Measurements from ENCODE around the gene CABLES1.
"Not testable (repeated sequence)": the region's sequence is repeated elsewhere in the genome, so short reads cannot be mapped to it uniquely, and the experiment has no call there.

The CABLES1 gene

DNA sequence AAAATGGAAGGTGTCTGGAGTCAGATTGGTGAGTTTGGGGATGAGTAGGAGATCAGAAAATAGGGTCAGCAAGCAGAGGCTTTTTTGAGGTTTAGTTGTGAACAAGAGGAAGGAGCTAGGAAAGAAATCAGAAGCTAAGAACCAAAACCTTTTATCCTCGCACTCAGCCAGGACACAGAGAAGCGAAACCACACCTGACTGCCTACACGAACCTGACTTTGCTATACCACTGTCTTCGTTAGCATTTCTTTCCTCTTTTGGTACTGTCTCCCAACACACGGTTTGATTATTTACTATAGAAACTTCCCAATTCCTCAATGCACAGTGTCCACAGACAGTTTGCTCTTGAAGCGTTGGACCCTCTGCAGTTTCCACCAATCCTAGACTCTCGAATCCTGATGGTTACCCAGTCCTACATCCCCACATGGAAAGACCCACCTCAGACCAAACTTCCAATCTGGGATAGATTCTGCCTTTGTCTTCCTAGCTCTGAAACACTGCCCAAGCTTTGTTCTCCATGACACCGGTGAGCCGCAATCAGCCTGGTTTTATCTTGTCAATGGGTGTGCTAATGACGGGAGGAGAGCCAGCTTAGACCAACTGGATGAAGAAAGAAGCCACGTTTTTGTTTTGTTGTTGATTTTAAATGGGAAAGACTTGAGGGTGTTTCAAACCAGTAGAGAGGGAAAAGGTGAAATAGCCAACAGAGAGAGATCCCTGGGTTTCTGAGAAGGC lies 137.4 kb downstream of the CABLES1 start:
- no peak for DNase-seq

DNA sequence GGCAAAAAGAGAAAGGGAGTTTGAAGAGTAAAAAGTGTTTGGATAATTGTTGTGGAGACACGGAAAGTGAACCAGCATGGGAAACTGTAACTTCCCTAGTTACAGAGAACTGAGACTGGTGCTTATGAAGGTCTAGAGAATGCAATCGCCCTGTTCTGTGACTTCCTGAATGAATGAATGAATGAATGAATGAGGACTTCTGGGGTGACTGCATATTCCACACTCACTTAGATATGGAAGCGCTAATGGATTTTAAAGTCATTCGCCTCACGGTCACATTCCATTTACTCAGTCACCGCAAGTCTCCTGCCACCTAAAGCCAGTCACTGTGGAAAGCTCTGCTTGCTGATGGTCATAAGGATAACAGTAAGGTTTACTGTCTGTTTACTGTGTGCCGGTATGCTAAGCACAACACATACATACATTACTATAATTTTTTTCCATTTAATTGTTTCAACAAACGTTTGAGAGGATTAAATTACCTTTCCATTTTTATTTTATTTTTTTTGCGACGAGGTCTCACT lies 138.2 kb downstream of the CABLES1 start:
- no peak for DNase-seq

GRCh38 chr18:23274638-23275482 lies 139.6 kb downstream of the CABLES1 start:
- no peak for DNase-seq

DNA sequence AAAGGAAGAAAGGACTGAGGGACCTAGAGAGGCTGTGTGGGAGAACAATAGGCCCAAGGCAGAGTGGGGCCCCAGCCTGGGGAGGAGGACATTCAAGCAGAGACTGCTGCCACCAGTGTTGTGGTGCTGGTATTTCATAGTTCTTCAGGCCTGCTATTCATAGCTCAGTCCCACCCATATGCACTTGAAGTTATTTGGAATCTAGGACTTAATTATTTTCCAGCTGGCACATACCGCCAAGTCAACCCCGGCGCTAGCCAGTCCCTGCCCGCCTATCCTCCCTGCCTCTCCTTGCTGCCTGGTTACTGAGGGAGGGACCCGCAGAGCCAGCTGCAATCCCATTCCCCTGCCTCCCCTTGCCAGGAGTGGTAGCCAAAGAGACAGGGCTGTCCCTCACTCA lies 141.2 kb downstream of the CABLES1 start:
- no peak for DNase-seq

- no peak for DNase-seq
Observed at GRCh38 chr18:23277399-23277798, 142.1 kb downstream of the CABLES1 start.

DNA sequence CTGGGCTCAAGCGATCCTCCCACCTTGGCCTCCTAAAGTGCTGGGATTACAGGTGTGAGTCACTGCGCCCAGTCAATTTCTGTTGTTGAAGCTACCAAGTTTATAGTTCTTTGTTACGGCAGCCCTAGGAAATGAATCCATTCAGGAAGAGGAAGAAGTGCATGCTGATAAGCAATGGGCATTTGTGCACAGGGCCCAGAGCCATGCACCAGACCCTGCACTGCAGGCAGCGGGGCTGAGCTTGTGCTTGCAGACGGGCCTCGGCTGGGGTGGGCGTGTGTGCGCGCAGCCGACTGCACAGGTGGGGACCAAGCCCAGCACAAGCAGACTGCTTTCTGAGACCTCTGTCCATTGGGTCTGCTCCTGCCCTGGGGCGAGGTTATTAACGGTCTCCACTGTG lies 144.6 kb downstream of the CABLES1 start:
- no peak for DNase-seq

DNA sequence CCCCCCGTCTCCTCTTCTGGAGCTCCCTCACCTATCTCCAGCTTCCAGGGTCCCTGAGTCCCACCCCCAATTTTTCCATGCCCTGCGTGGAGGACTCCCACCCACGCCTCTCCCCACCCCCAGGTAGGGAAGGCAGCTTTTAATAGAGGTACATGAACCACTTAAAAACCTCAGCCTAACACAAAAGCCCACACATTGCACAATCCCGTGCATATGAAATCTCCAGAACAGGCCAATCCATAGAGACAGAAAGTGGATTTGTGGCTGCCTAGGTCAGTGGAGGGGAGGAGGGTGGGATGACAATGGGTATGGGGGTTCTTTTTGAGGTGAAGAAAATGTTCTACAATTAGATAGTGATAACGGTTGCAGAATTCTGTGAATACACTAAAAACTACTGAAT lies 145.6 kb downstream of the CABLES1 start:
- no peak for DNase-seq

DNA sequence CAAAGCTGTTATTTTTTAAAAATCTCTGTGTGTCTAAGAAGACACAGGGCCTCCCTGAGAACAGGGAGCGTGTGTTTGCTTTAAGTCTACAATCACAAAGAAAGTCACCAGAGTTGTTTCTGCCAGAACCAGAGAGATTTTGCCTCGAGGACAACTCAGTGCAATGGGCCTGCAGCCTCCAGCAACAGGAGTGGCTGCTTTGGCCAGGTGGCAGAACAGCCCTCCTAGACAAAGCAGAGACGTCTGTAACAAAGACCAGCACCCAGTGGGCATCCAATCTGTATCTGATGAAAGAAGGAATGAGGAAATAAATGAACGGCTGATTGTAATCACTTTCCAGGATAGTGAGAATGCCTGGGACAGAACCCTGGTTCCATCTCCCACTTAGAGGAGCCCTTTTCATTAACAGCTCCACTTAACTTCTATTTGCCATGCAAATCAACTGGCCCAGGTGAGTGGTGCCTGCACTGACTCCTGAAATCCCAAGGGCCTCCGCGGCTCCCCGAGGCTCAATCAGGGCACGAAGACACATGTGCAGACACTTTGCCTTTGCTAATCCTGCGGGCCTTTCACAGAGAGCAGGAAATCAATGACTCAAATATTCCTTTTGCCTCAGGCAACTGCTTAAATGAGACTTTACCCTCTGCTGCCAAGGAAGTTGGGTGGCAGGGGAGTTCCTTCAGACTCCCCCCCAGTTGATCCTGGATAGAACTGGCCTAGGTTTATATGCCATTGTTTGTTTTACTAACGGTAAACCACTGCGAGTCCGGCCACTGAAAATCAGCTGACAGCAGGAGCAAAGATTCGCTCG lies 146.5 kb downstream of the CABLES1 start:
- DNase-seq, result no peak

- no peak for DNase-seq
Observed at GRCh38 chr18:23282437-23282781, 147.1 kb downstream of the CABLES1 start.

GRCh38 chr18:23283916-23284430 lies 148.7 kb downstream of the CABLES1 start:
- no peak for DNase-seq

- DNase-seq, result no peak
Observed at GRCh38 chr18:23284629-23285028, 149.3 kb downstream of the CABLES1 start.

- DNase-seq, result not testable (repeated sequence)
Observed at GRCh38 chr18:23285581-23285980, 150.3 kb downstream of the CABLES1 start.

GRCh38 chr18:23291456-23292205 lies 156.3 kb downstream of the CABLES1 start:
- DNase-seq, result no peak

GRCh38 chr18:23300231-23300805 lies 165.0 kb downstream of the CABLES1 start:
- DNase-seq, result no peak

DNA sequence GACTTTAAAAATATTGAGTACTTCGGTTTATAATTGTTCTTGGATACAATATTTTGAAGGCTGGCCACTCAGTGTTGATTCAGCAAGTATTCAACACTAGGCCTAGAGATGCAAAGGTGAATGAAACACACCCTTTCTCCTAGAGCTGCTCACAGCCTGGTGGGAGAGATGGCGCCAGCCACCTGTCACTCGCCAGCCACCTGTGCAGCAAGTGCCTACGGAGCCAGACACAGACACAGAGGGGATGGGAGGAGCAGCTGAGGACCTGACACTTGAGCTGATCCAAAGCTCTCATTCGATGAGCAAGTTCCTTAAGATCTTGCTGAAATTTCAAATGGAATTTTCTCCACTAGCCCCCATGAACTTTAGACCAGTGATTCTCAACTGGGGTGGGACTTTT lies 166.7 kb downstream of the CABLES1 start:
- DNase-seq, result no peak

DNA sequence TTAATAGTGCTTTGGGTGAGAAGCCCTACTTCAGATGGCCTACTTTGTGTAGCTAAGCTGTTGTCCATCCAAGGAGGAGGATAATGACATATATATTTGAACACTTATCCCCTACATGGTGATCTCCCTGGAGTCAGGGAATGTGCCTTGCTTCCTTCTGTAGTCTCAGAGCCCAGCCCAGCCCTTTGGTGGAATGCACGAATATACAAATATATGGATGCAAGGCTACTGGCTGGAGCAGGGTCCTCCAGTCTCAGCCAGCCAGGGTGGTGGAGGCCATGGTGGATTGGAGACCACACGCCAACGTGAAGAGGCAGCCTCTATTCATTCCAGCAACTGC lies 167.2 kb downstream of the CABLES1 start:
- DNase-seq, result no peak

GRCh38 chr18:23302851-23303527 lies 167.7 kb downstream of the CABLES1 start:
- DNase-seq, result no peak

DNA sequence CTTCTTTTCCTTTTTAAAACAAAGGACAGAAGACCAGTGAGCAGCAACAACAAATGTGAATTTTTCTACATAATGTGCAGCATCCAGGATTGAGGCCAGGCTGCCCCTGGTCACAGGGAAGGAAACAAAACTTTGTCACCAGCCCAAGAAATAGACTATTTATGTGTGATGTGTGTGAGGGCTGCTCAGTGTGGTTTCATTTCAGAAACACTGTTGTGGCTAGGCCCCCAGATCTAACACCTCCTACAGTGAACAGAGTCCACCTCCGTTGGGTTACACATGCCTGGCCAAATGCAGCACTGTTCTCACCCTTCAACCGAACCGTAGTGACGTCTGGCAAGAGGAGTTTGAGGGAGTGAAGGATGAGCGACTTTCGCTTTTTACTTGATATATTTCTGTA lies 171.5 kb downstream of the CABLES1 start:
- DNase-seq, result no peak

DNA sequence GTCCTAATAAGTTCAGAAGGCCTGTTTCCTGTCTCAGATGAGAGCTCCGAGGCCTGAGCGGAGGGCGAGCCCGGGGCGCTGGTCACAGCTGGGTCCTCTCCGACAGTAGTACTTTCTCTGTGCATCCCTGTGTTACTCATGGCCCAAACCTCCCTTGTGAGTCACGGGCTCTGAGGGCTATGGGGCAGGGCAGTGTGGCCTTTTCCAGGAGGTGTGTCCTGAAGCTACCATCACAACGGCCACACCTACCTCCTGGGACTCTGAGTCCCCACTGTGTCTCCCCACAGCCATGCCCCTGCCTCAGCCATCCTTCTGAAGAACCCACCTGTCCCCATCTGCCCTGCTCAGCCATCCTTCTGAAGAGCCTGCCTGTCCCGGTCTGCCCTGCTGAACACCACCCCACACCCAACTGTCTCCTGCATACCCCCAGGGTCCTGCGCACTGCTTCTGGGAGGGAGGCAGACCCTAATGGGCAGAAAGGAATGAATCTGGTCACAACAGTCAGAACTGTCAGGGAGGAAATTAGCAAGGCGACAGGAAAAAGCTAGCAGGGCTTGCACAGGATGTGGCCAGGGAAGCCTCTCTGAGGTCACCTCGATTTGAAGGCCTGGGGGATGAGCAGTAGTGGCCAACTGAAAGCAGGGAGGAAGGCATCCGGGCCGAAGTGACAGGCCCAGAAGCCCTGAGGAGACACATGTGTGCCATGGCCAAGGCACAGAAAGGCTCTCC lies 172.4 kb downstream of the CABLES1 start:
- no peak for DNase-seq

All from stimulated activated CD4-positive, alpha-beta T cell treated with anti-CD3 and anti-CD28 coated beads, Interleukin-2, amount 100 ng/mL, for 24 hours (primary cell).